HG02798 (cell line): ENCODE measurements around the gene BGLAP.

Experiments used
- ATAC-seq: cut with Tn5 transposase; IDR thresholded peaks from one replicate; pipeline ENCODE4 v1.9.1; 2021; ENCODE audit warnings: mild to moderate bottlenecking; ENCODE audit not compliant: unreplicated experiment, poor library complexity

BGLAP gene

GRCh38 chr1:156286061-156286460, 44.1 kb downstream of the BGLAP start:
- no peak for ATAC-seq

- no peak for ATAC-seq
These were observed 47.9 kb downstream of the BGLAP start for GRCh38 chr1:156289857-156290256.

- peak; percentile 74 for ATAC-seq
These were observed 49.5 kb downstream of the BGLAP start for GRCh38 chr1:156291226-156292061.
